HG03354 (cell line): ENCODE measurements around the gene DLGAP1.

Experiments used
- ATAC-seq: cut with Tn5 transposase; IDR thresholded peaks from one replicate; pipeline ENCODE4 v1.9.1; 2021; ENCODE audit warnings: mild to moderate bottlenecking; ENCODE audit not compliant: unreplicated experiment, poor library complexity, severe bottlenecking

The DLGAP1 gene

DNA sequence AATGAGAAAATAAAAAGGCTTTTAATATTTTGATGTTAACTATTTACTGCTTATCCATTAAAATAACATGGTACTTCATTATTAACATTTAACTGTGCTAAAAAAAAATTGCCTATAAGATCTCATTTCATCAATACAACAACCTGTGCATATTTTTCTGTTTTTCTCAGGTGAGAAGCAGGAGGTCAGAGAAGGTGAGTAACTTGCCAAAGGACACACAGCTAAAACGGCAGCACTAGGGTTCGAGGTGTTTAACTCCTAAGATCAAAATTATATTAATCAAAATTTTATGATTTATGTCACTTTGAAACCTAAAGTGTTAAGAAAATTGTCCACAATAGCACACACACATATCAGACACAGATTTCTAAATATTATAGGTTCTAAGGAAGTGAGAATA, 639.1 kb downstream of the DLGAP1 start:
- ATAC-seq = no peak

GRCh38 chr18:3814816-3815215, 640.3 kb downstream of the DLGAP1 start:
- ATAC-seq = no peak

GRCh38 chr18:3810296-3810695, 644.8 kb downstream of the DLGAP1 start:
- ATAC-seq = no peak

DNA sequence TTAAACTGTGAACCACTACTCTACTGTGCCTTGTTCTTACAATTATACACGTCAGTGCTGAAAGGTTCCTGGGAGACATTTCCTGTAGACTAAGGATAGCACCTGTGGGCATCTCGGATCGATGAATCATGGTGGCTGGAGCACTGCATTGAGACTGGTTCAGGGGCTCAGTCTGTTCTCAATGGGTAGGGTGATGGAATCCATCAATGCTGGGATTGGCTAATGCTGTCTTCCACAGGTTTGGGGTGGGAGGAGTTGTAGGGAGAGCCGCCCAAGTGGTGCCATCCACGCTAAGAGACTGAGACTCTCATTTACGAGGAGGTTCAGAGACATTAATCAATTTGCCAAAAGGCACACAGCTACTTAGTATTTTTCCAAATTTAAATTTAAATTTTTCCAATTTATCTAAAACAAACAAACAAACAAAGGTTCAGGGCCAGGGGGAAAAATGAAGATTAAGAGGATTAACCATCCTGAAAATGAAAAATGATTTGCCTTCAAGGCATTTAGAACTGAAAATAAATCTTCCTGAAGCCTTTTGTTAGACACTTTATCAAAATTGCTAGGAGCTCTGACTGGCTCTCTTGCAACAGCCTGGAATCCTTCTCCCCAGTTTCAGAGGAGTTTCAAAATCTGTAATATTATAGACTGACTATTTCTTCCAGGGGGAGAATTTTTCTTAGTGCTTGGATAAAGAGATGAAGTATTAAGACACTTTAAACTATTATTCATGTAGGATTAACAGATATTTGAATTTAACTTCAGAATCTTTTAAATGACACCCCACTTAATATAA, 645.9 kb downstream of the DLGAP1 start:
- no peak for ATAC-seq

DNA sequence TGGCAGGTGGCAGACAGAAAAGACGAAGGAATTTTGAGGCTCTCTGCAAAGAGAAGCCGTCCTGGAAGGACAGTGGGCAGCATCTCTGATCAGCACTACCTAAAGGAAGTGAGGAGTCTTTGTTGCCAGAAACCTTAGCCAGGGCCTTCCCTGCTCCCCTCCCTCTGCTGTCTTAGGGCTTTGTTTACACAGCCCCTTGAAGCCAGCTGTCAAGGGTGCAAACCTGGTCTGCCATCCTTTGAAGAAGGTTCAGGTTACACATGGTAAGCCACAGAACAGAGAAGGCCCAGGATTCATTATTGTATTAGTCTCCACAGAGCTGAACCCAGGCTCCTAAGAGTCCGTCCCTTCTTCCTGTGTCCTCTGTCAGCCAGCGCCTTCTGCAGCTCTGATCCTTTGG, 648.5 kb downstream of the DLGAP1 start:
- ATAC-seq = no peak

DNA sequence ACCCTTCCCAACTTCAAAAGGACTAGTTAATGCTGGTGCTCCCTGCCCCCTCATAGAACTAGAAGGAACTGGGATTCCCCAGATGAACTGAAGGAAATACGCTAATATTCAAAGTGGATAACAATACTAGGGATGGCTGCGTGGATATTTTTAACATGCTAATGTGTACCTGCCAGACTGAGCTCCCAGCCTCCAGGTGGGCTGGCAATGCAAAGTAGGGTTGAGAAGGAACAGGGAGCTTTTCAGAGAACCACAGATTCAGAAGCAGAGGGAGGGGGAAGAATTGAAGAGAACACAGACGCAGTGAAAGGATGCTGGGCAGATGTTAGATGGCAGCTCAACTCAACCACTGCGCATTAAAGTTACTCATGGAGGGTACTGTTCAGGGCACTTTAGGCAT, 650.8 kb downstream of the DLGAP1 start:
- ATAC-seq = no peak

DNA sequence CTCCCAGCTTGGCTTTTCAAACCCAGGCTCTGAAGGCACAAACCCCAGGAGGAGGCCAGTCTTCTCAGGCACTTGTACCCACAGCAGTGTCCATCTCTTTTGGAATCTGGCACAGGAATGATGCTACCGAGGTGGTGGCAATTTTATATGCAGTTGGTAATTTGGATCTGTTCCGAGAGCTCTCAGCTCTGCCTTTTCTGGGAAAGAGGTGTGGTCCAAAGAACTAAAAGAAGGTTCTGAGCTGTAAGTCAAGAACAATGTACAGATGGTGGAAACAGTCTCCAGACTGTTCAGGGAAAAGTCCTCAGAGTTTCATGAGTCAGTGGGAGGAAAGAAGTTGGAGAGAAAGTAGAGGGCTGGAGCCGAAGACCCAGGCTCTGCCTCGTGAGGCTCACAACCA, 651.8 kb downstream of the DLGAP1 start:
- ATAC-seq = no peak

- ATAC-seq = no peak
These were observed 655.6 kb downstream of the DLGAP1 start for GRCh38 chr18:3799515-3799914.

DNA sequence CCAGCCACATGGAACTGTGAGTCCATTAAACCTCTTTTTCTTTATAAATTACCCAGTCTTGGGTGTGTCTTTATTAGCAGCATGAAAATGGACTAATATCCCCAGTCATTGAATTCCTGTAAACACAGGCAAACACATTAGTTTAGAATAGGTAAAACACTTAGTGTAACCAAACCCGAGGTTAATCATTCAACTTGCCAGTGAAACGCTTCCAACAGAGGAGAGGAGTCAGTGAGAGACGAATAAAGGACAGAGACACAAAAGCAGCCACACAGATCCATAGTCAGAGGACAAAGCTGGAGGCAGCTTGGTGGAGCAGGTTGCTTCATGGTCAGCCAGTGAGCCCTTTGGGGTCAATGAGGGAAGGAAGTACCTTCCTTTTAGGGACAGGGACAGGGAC, 657.1 kb downstream of the DLGAP1 start:
- ATAC-seq = no peak

GRCh38 chr18:3796434-3796833, 658.7 kb downstream of the DLGAP1 start:
- ATAC-seq = no peak

- no peak for ATAC-seq
These were observed 660.4 kb downstream of the DLGAP1 start for GRCh38 chr18:3794537-3795348.

GRCh38 chr18:3793545-3793944, 661.6 kb downstream of the DLGAP1 start:
- no peak for ATAC-seq

- no peak for ATAC-seq
These were observed 662.0 kb downstream of the DLGAP1 start for GRCh38 chr18:3793111-3793510.

- ATAC-seq = no peak
These were observed 662.4 kb downstream of the DLGAP1 start for GRCh38 chr18:3792711-3793110.

- no peak for ATAC-seq
These were observed 663.9 kb downstream of the DLGAP1 start for GRCh38 chr18:3791238-3791637.

- no peak for ATAC-seq
These were observed 664.4 kb downstream of the DLGAP1 start for GRCh38 chr18:3790703-3791102.

DNA sequence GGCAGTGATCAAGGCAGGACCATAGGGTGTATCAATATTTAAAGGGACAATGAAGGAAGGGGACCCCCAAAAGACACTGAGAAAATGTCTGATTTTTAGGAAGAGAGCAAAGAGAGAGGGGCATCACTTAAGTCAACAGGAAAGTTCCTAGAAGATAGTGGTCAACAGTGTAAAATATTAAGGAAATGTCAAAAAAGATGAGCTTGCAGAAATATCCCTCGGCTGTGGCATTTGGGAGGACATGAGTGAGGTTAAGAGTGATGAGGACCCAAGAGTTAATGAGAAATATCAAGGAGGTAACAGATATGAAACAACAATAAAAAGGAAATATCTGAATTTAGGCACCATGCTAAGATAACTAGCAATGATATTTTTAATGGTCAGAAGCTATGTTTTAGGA, 665.6 kb downstream of the DLGAP1 start:
- no peak for ATAC-seq

GRCh38 chr18:3784949-3785348, 670.2 kb downstream of the DLGAP1 start:
- ATAC-seq = no peak

GRCh38 chr18:3782901-3783300, 672.2 kb downstream of the DLGAP1 start:
- no peak for ATAC-seq

DNA sequence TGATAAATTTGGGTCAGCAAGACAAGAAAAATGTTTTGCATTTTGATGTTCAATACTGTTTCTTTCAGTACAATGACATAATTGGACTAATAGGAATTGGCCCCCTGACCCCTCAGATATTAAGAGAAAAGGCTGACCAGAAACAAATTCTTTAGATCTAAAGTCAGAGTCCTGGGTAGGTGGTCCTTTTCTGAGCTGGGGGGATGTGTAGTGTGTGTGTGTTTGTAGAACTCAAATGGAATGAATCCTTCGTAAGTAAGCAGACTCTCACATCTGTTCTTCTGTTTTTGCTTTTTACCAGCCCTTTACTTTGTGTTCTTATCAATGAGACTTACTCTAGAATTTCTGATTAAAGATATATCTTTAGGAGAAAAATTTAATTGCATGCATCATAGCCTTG, 677.4 kb downstream of the DLGAP1 start:
- ATAC-seq = no peak

- no peak for ATAC-seq
These were observed 678.0 kb downstream of the DLGAP1 start for GRCh38 chr18:3777122-3777521.
